Lower lobe of right lung (tissue), 2 donors: ENCODE measurements around the gene IQCM. TPM values are rescaled to one million over a fixed set of nuclear protein-coding genes. Genes with fewer than 3 reads are reported as not detected.

Source experiments
- ATAC-seq, 2 donors: fragments of 200-7000 bp; cut with Tn5 transposase; one replicate each; pipeline ENCODE4 v1.9.1; 2020 to 2022; ENCODE audit warnings: mild to moderate bottlenecking in 2 of 2, moderate library complexity in 2 of 2
- DNase-seq: peaks from one replicate; pipeline ENCODE4 v3.0.0-alpha.2; 2020
- H3K27ac ChIP-seq: fragments of 200-600 bp; one replicate; pipeline ENCODE4 v1.8.0; 2022
- H3K27me3 ChIP-seq: fragments of 200-600 bp; one replicate; pipeline ENCODE4 v1.8.0; 2022; ENCODE audit warnings: low read depth
- H3K36me3 ChIP-seq: fragments of 200-600 bp; one replicate; pipeline ENCODE4 v1.8.0; 2022; ENCODE audit warnings: mild to moderate bottlenecking
- H3K4me1 ChIP-seq: fragments of 200-600 bp; one replicate; pipeline ENCODE4 v1.8.0; 2022
- H3K4me3 ChIP-seq: fragments of 200-600 bp; one replicate; pipeline ENCODE4 v1.8.0; 2022; ENCODE audit warnings: mild to moderate bottlenecking
- H3K9me3 ChIP-seq: fragments of 200-600 bp; one replicate; pipeline ENCODE4 v1.8.0; 2022
- intact Hi-C: fragments of 100-400 bp; cut with DNase I; formaldehyde crosslinking; loops from one replicate; pipeline ENCODE4 v1.11.0; 2022
- total RNA-seq: library from RNA; stranded (reverse); fragmentation: NEBNext Ultra II Directional; extraction: Animal tissue kit (Norgen Biotek cat#: 25700); gene quantifications from one replicate; pipeline ENCODE4 v1.2.1, GENCODE V29; 2021
- TF ChIP-seq, protein P1 (sequence below): fragments of 200-600 bp; IDR thresholded peaks from one replicate; pipeline ENCODE4 v1.8.0; 2022; ENCODE audit warnings: antibody characterized with exemption, mild to moderate bottlenecking
- donor health status: DM: no; HTN: yes; CAD: no; lungs with severe emphysema.

IQCM gene
- total RNA-seq, 1 donor from 2014 or later, result not detected

DNA sequence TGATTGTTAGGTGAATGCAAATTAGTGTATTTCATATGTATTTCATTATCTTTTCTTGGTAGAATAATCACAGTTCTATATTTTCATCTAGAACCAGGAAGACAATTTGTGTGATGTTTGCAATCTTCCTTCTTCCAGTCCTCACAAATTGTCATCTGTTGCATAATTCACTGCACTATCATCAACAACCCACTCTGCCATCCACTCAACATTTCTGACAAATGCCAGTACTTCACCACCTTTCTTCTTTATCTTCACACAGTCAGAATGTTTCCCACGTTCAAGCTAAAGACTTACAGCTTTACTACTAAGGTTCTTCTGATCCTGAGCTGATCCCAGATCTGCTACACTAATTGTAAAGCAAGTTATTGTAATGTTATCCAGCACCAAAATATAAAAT lies 107.8 kb downstream of the IQCM start:
- DNase-seq (no peak), ATAC-seq (no peak)
- intact Hi-C loops, result no loop called here
- no peaks in the 10 kb centered on the region for H3K27me3 ChIP-seq
- H3K36me3 ChIP-seq, result no peaks in the 10 kb centered on the region
- no peaks in the 10 kb centered on the region for H3K9me3 ChIP-seq
- TF ChIP-seq, protein P1, sequence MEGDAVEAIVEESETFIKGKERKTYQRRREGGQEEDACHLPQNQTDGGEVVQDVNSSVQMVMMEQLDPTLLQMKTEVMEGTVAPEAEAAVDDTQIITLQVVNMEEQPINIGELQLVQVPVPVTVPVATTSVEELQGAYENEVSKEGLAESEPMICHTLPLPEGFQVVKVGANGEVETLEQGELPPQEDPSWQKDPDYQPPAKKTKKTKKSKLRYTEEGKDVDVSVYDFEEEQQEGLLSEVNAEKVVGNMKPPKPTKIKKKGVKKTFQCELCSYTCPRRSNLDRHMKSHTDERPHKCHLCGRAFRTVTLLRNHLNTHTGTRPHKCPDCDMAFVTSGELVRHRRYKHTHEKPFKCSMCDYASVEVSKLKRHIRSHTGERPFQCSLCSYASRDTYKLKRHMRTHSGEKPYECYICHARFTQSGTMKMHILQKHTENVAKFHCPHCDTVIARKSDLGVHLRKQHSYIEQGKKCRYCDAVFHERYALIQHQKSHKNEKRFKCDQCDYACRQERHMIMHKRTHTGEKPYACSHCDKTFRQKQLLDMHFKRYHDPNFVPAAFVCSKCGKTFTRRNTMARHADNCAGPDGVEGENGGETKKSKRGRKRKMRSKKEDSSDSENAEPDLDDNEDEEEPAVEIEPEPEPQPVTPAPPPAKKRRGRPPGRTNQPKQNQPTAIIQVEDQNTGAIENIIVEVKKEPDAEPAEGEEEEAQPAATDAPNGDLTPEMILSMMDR, result no peak
- H3K27ac ChIP-seq, result no peak overlapping the region
- no peaks in the 10 kb centered on the region for H3K4me1 ChIP-seq
- no peak overlapping the region for H3K4me3 ChIP-seq

DNA sequence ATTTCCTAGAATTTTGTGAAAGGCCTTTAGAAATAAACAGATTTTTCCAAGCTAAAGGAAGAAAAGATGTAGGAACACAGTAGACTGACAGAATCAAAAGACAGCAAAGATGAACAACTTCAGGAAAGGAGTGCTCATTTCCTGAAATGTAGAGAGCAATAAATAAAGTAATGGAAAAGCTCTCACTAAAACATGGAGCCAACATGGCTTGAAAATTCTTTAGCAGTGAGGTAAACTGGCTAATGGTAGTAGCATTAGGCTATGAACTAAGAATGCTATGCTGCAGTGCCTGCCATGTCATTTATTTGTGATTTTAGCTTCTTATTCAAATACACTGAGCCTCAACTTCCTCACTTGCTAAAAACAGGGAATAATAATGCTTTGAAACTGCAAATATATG lies 108.7 kb downstream of the IQCM start:
- no peak overlapping the region for H3K4me3 ChIP-seq
- H3K36me3 ChIP-seq, result no peaks in the 10 kb centered on the region
- H3K4me1 ChIP-seq, result no peaks in the 10 kb centered on the region
- no peaks in the 10 kb centered on the region for H3K27me3 ChIP-seq
- DNase-seq (no peak), ATAC-seq (no peak)
- intact Hi-C loops, result no loop called here
- H3K27ac ChIP-seq, result no peak overlapping the region
- no peaks in the 10 kb centered on the region for H3K9me3 ChIP-seq
- TF ChIP-seq, protein P1, result no peak

DNA sequence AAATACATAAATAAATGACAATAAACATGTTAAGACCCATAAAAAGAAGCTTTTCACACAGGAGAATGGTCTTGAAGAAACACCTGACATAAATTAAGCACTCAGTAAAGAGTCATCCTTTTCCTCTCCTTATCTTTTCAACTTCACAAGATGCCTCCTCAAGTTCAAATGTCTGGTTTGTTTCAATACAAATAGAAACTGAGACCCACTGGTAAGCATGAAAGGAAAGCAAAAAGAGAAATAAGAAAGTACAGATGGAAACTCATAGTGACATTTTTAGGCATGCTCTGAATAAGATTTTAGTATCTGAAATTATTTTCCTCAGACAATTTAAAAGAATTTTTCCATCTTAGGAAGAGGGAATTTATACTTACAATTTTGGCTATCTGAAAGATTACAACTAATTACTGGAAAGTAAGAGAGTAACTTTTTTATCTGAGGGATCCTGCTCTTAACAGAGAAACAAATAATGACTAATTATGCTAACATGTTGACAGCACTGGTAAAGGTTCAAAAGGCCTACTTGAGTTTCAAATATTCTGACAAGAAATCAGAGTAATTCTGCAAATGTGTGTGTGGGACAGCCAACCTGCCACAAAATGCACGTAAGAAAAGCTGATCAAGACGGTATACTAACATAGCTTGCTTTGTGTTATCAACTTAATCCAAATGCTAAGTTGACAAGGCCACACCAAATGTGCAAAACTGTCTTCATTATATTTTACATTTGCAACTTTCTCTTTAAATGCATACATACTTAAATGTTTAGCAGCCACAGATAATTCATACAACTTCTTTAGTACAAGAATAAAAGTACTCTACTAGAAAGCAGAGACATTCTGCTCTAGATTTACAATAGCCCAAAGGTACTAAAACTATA lies 113.0 kb downstream of the IQCM start:
- DNase-seq (no peak), ATAC-seq (no peak)
- H3K4me1 ChIP-seq, result no peaks in the 10 kb centered on the region
- no peak overlapping the region for H3K27ac ChIP-seq
- no peak overlapping the region for H3K4me3 ChIP-seq
- TF ChIP-seq, protein P1, result no peak
- H3K27me3 ChIP-seq, result no peaks in the 10 kb centered on the region
- H3K36me3 ChIP-seq, result no peaks in the 10 kb centered on the region
- no peaks in the 10 kb centered on the region for H3K9me3 ChIP-seq
- intact Hi-C loops, result no loop called here

DNA sequence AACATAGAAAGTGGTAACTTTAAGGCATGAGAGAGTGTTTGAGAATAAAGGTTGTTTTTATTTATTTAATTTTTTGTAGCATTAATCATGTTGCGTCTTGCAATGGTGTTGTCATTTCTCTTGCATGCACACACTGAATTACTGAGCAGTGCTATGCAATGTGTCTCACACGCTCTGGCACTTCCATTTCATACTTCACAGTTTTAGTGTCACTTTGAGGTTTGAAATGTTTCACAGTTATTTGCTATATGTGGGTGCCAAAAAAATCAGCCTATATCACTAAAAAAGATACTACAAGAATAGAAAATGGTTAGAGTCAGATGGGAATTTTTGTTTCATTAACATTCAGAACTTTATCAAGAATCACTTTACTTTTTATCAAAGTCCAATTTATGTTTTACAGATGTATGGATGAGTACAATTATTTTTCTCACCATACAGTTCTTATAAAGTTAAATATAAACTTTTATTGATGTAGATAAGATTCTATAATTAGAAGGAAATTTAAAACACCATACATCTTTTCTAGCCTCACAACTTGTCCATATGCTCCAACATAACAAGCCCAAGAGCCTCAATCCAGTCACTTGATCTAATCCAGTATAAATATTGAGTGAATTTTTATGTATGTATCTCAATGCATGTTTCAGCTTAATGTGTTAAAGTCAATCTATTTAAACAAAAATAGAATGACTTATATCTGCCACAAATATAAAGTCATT lies 114.0 kb downstream of the IQCM start:
- H3K27me3 ChIP-seq, result no peaks in the 10 kb centered on the region
- no peak overlapping the region for H3K27ac ChIP-seq
- H3K36me3 ChIP-seq, result no peaks in the 10 kb centered on the region
- ATAC-seq, result no peak
- no peaks in the 10 kb centered on the region for H3K4me1 ChIP-seq
- intact Hi-C loops, result no loop called here
- no peak overlapping the region for H3K4me3 ChIP-seq
- TF ChIP-seq, protein P1, result no peak
- no peak for DNase-seq
- no peaks in the 10 kb centered on the region for H3K9me3 ChIP-seq

DNA sequence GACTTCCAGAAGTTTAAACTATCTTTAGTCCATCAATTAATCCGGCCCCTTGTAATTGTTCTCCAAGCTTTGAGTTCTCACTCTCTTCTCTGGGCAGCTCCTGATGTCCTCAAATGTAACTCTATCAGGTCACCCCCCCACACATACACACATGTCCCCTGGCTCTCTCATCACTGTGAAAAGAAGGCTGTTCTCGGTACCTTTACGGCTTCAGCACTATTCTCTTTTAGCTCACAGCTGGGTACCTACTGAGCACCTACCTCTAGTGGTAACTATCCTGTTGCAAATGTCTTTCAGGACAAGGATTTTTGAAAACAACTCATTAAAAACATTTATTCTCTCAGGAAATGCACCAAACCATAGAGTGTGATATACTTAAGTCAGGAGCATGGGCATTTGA lies 115.4 kb downstream of the IQCM start:
- intact Hi-C loops, result no loop called here
- H3K4me1 ChIP-seq, result no peaks in the 10 kb centered on the region
- H3K27ac ChIP-seq, result no peak overlapping the region
- H3K27me3 ChIP-seq, result no peaks in the 10 kb centered on the region
- DNase-seq (no peak), ATAC-seq (no peak)
- no peaks in the 10 kb centered on the region for H3K36me3 ChIP-seq
- no peaks in the 10 kb centered on the region for H3K9me3 ChIP-seq
- TF ChIP-seq, protein P1, result no peak
- H3K4me3 ChIP-seq, result no peak overlapping the region
